Stimulated activated CD4-positive, alpha-beta T cell treated with anti-CD3 and anti-CD28 coated beads, TNF-alpha, amount 100 ng/mL, for 1 hour (primary cell): ENCODE measurements around the gene NINJ2.

Experiments used
- DNase-seq, 3 donors: peaks; one replicate each; pipeline ENCODE4 v3.0.0-alpha.2; 2020; ENCODE audit warnings: low read depth in 3 of 3, low spot score in 1 of 3

Gene NINJ2

DNA sequence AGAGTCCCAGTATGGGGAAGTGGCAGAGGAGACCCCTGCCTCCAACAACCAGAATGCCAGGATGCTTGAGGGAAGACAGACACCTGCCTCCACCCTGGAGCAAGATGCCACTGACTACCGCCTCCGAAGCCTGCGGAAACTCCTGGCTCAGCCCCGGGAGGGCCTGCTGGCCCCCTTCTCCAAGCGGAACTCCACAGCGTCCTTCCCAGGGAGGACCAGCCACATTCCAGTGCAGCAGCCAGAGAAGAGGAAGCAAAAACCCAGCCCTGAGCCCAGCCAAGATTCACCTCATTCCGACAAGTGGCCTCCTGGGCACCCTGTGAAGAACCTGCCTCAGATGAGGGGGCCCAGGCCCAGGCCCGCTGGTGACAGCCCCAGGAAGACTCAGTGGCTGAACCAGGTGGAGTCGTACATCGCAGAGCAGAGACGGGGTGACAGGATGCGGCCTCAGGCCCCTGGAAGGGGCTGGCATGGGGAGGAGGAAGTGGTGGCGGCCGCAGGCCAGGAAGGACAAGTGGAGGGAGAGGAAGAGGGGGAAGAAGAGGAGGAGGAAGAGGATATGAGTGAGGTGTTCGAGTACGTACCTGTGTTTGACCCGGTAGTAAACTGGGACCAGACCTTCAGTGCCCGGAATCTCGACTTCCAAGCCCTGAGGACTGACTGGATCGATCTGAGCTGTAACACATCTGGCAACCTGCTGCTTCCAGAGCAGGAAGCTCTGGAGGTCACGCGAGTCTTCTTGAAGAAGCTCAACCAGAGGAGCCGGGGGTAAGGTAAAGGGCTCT is 109.8 kb downstream of the NINJ2 start:
- no peak for DNase-seq

DNA sequence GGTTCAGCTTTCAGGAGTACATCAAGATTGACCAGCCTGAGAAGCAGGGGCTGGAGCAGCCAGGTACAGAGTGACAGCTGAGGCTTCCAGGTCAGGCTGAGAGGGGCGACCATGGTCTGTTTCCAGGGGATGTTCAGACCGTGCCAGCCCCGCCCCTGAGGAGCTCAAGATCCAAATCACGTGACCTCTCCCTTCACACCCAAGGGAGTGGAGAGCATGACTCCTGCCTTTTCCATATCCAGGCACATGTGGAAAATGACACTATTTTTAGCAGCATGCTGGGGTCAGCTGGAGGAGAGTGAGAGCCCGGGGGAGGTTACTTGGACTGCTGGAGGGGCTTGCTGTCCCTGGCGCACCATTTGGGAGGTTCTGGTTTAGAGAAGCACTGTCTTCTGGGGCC is 110.8 kb downstream of the NINJ2 start:
- DNase-seq, result no peak

DNA sequence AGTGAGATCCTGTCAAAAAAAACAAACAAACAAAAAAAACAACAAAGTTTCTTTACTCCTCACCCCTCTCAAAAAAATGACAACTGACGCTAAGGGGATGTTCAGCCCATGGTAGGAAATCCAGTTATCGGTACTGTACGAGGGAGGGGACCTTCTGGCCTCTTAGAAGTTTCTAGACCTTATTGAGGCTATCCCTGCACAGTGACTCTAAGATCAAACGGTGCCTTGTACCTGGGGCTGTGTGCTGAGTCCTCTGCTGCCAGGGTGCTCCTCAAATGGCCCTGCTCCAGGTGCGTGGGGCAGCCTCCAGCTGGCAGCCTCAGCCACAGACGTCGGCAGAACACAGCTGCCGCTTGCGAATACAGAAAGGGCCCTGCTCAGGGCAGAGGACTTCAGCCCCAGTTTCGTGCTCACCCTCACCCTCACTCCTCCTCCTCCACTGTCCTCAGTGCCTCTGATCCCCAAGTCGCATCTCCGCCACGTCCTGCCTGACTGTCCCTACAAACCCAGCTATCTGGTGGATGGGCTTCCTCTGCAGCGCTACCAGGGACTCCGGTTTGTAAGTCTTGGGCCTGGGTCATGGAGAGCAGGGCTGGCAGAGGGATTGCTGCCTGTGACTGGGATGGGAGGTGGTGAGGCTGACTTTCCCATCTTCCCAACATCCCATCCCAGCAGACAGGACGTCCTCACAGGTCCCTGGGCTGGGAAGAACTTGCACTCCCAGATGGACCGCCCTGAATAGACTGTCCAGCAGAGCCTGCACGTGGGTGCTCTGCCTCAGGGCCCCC is 112.6 kb downstream of the NINJ2 start:
- no peak for DNase-seq

DNA sequence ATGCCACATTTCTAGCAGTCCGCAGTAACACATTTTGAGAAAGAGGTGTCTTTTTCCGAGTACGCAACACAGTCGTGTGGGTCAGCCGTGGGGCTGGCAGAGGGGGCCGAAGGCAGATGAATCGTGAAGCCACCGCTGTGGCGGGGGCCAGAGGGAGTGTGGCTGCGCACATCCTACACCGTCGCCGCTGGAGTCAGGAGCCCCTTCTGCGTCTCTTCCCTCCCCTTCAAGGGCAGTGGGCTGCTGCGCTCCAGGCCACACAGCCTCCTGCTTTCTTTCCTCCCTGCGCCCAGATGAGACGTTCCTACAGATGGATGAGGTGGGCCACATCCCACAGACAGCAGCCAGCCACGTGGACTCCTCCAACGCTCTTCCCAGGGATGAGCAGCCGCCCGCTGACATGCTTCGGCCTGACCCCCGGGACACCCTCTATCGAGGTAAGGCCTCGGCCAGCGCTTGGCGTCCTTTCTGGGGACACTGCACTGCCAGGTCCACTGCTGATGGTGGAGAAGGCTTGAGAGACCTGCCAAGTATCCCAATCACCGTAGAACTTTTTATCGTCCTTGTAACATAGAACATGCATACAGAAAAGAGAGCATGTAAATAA is 113.7 kb downstream of the NINJ2 start:
- no peak for DNase-seq

DNA sequence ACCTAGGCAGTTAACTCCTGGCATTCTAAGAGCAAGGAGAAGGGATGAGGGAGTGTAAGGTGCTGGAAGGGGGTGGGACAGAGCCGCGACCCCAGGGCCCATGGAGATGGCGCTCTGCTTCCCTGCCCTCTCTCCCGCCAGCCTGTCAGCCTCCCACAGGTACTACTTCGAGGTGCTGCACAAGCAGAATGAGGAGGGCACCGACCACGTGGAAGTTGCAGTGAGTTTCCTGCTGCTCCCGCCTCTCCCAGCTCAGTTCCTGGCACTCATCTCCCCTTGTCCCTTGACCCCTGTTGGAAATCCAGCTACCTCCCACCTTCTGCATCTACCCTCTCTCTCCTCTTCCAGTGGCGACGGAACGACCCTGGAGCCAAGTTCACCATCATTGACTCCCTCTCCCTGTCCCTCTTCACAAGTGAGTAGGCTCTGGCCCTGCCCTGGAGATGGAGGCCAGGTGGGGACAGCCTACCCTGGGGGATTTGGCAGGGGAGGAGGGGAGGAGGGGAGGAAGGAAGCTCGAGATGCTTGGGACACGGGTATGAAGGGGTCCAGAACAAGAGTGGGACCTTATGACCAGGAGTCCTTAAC is 115.3 kb downstream of the NINJ2 start:
- DNase-seq, result no peak

DNA sequence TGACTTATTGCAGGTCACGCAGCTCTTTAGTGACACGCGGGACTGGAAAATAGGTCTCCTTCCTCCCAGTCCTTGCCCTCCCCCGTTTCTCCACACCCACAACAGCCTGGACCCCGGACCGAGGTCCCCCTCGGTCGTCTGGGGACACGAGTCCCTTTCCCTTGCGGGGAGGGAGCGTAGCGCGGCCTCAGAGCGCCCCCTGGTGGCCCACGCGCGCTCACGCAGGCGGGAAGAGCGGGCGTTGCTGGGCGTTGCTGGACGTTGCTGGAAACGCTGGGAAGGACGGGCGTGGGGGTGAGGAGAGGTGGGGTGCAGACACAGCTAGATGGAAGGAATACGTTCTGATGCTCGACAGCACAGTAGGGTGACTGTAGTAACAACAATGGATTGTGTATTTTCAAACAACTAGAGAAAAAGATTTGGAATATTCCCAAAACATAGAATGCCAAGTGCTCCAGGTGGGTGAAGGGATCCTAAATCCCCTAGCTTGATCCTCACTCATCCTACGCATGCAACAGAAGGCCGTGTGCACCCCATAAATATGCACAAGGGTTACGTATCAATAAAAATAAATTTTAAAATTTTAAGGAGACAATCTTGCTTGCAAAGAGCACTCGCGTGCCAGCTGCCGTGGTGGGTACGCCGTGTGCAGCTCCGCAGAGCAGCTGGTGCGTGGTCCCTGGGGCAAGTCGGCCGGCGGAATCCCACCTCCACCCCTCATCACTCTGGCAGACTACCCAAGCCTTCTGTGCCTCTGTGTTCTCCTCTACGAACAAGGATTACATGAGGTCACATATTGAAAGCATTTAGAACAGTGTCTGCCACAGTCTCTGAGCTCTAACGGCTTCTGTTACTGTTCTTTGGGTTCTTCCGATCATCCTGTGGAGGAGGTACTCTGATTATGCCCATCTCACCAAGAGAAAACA is 116.1 kb downstream of the NINJ2 start:
- DNase-seq, result peak; percentile 18 to 65 (median 48)

DNA sequence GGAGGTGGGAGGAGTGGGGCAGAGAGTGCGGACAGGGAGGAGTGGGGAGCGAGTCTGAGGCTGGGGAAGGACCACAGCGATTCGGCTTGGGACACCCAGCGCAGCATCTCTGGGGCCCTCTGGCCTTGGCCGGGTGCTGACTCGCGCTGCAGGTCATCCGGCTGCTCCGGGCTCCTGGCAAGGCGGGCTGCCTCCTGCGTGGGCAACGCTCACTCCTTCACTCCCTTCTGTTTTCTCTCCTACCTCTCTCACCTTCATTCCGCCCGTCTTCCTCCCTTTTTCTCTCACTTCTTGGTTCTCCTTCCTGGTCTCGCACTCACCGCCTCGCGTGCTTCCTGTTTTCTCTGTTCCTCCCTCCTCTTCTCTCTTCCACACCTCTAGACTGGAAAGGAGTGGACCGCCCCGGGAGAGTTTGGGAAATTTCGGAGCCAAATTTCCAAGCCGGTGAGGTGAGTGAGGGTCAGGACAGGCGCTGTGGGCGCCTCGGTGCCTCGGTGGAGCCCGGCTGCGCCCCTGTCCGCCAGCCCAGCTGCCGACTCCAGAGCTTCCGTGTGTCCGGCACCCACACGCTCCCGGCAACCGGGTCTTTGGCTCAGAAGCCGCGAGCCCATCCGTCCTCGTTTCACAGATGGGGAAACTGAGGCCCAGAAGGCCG is 116.9 kb downstream of the NINJ2 start:
- no peak for DNase-seq

DNA sequence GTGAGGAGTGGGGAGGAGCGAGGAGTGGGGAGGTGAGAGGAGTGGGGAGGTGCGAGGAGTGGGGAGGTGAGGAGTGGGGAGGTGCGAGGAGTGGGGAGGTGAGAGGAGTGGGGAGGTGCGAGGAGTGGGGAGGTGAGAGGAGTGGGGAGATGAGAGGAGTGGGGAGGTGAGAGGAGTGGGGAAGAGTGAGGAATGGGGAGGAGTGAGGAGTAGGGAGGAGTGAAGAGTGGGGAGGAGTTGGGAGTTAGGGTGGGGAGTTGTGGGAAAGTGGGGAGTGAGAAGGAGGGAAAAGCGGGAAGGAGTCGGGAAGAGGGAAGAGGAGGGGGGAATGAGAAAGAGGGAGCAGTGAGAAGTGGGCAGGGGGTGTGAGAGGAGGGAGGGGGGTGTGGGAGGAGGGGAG is 117.4 kb downstream of the NINJ2 start:
- DNase-seq, result no peak

DNA sequence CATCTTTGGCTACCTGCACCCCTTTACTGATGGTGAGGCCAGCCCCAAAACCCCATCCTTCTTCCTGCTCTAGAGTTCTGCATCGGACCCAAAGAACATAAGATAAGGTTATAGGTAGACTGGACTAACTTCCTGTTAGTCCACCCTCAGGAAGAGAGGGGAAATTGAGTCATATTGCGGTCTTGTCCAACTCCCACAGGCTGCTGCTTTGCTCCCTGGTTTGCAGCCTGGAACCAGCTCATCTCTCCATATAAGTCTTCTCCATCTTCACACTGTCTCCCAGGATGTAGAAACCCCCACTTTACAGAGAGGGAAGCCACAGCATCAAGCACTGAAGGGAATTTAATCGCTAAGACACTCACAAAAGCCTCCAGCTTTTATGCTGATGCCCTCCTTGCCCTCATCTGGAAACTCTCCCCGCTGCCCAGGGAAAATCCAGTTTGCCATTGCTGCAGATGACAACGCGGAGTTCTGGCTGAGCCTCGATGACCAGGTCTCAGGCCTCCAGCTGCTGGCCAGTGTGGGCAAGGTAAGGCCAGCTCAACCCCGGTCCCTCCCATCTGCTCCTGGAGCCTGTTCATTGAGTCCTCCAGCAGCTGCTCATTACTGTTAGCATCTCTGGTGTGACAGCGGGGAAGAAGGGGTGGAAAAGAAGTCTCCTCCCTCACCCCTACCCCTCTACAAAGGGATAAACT is 118.2 kb downstream of the NINJ2 start:
- no peak for DNase-seq

DNA sequence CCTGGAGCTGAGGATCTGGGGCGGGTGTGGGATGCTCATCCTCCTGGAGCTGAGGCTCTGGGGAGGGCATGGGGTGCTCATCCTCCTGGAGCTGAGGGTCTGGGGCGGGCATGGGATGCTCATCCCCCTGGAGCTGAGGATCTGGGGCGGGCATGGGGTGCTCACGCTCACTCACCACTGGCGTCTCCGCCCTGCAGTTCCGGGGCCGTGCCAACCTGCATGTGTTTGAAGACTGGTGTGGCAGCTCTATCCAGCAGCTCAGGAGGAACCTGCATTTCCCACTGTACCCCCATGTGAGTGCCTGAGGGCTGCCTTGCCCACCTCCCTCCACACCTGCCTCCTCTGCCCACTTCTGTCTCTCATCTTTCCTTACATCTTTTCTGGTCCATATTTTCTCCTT is 119.1 kb downstream of the NINJ2 start:
- DNase-seq, result no peak

DNA sequence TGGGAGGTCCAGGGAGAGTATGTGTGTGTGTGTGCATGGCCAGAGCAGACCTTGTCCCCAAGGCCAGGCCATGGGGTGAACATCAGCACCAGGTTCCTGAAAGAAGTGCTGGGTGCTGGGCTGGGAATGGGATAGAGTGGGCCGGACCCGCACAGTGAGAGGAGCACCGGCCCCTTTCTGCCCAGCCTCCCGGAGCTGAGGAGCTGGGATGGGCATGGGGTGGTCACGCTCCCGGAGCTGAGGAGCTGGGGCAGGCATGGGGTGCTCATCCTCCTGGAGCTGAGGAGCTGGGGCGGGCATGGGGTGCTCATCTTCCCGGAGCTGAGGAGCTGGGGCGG is 120.2 kb downstream of the NINJ2 start:
- DNase-seq, result no peak

DNA sequence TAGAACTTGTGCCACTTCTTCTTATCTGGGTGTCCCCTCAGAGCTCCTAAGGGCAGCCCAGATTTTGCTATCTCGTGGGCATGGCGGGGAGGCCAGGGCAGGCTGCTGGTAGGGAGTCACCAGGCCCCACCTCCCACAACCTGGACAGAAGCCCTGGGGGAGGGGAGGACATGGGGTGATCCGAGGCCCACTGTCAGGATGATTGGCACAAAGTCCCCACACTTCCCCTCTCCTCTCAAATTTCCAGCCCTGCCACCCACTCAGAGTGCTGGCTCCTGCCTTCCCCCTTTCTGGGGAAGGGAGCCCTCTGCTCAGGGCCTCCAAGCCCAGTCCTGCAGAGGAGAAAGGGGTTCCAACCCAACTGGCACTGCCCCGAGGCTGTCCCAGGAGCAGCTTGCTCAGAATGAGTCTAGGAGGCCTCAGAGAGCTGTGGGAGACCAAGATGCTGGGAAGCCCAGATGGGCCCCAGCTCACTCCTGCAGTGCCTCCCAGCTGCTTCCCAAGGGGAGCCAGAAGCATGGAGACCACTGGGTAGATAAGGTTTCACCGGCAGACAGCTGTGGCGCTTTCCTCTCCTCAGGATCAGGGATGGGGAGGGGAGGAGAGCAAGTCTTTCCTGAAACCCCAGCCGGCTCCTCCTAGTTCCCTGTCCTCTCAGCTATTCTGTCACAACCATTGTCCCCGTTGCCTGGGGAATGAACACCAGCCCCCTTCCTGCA is 120.7 kb downstream of the NINJ2 start:
- DNase-seq, result no peak

DNA sequence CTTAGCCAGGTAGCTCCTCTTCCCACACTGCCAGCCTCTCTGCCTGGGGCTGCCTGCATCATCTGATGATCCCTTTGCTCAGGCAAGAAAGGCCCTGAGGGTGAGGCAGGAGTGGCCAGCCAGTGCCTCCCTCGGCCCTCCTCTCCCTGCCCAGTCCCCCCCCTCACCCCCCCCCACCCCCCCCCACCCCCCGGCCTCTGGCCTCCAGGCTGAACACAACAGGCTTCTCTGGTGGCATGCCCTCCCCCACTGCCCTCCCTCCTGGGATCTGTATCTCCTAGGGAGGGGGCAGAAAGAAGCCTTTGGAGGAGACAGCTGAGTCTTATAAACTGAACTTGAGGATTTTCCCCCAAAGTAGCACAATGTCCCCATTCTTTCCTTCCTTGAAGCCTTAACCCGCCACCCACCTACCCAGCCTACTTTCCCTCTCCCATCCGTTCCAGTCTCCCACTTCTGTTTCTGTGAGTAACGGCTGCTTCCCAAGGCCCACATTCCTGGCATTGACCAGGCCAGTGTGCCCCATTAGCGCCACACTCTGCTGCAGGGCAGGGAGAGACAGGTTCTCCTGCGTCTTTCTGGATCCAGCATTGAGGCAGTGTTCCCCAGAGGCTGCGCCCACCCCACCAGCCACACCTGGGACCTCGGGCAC is 121.4 kb downstream of the NINJ2 start:
- no peak for DNase-seq

DNA sequence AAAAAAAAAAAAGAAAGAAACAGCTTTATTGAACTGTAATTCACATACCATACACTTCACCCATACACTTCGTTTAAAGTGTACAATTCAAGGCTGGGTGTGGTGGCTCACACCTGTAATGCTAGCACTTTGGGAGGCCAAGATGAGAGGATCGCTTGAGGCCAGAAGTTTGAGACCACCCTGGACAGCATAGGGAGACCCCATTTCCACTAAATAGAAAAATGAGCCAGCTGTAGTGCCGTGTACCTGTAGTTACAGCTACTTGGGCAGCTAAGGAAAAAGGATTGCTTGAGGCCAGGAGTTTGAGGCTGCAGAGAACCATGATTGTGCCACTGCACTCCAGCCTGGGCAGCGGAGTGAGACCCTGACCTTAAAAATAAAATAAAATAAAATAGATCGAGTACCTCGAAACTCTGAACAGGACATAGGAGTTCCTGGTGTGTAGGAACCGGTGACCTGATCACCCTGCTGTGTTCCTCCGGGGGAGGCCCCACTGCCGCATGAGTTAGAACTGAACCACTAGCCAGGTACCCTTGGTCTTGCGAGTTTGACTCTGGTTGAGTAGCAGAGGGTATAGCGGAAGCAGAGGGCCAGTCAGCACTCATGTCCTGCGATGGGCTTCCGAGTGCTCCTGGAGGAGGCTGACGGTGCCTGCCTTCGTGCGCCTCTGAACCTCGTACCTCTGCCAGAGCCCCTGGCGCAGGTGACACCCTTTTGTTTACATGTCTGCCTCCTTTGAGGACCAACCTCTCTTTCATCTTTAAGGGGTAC is 123.5 kb downstream of the NINJ2 start:
- DNase-seq, result no peak

DNA sequence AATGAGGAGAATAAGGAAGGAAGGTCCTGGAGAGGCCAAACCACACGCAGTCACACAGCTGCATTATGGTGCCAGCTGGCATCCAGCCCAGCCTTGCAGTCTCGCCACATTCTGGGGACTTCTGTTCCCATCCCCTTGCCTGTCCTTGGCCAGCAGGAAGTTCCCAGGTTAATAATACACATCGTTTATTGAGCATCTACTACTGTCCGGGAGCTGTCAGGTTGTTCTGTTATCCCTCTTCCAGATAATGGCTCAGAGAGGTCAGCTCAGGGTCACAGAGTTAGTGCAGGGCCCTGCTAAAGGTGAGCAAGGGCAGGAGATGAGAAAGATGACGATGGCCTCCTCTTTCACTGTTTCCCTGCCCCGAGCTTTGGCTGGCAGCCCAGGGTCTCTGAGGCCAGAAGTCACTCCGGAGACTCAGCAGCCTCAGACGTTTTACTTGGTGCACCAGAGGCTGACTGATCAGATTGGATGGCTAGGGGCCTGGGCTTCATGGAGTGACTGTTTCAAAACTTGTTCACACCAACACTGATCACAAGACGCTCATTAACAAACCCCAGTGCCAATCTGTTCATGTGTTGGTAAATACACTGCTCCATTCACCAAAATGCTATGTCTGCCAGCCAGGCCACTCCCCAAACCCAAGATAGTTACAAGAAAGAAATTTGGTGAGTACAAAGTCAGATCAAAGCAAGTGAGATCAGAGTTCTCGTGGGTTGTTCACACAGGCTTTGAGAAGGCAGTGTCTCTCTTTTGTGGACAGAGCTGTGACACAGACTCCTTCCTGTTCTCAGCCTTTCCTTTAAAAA is 124.3 kb downstream of the NINJ2 start:
- DNase-seq, result peak in 1 of 3 donors; percentile 9

DNA sequence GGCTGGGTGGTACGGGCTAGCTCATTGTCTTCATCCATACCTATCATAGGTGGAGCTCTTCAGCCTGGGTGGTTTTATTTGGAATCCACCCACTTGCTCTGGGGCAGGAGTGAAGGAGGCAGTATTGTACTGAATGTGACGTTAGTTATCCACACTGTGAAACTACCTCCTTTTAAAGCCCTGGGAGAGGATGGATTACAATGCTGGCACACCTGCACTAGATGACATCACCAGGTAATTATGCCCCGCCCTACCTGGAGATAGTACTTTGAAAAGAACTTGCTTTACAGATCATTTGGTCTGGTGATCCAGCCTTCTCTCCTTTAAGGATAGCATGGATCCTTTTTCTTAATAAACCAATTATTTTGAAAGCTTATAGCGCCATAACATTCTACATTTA is 125.5 kb downstream of the NINJ2 start:
- DNase-seq, result no peak

DNA sequence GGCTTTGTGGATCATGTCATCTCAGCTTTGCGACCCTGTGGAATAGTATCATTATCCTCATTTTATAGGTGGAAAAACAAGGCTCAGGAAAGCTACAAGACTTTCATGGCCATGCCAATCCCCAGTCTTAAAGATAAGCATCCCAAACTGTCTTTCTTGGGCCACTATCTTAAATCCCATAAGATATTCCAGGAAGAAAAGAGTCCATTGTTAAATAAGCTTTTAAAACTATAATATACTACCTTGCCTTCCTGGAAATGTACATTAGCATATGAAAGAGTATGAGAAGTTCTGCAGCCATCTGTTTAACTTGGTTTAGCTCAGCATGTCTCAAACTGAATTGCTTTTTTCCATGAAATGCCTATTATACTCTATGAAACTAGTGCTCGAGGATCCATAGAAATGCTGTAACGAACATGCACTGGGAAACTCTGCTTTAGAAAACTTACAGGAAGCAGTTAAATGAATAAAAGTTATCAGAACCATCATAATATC is 126.4 kb downstream of the NINJ2 start:
- no peak for DNase-seq
